ENCODE measurements around the gene ZFP91.

- TF ChIP-seq REST (IDR thresholded peaks at IDR 0.05; ENCODE audit: insufficient replicate concordance, low read depth) (no peak), POLR2AphosphoS5 (IDR thresholded peaks at IDR 0.05; ENCODE audit: low read depth) (no peak), CTCF (IDR thresholded peaks at IDR 0.05; ENCODE audit: insufficient read depth, low read length) (no peak)
Observed at GRCh38 chr11:58641341-58641740, 62.5 kb downstream of the ZFP91 start.

Measured in HL-60 (cell line).